CD14-positive monocyte (primary cell): Measurements from ENCODE around the gene IP6K1. TPM values are rescaled to one million over a fixed set of nuclear protein-coding genes. Genes with fewer than 3 reads are reported as not detected.
A peak's percentile ranks its signal among the peaks of the same experiment; 100 is the strongest.

ENCODE experiments used
- DNase-seq, 3 donors: peaks; one replicate each; pipeline ENCODE4 v3.0.0-alpha.2; 2011 to 2022
- H2AFZ ChIP-seq: 2 replicates; pipeline ENCODE4 v1.6.0; 2012; ENCODE audit warnings: mild to moderate bottlenecking, low read depth, low read length, inconsistent platforms; ENCODE audit not compliant: insufficient read depth, poor library complexity, severe bottlenecking
- H3K27ac ChIP-seq, 2 donors: 1 replicate in 1 of 2; 2 replicates in 1 of 2; pipeline ENCODE4 v1.5.1; 2012 to 2013; ENCODE audit warnings: low read length in 2 of 2, control low read depth in 1 of 2, inconsistent platforms in 1 of 2, low read depth in 1 of 2, mild to moderate bottlenecking in 1 of 2
- H3K27me3 ChIP-seq, 2 donors: one replicate each; pipeline versions ENCODE4 v1.6.0 to v1.6.1; 2011 to 2013; ENCODE audit warnings: low read length in 2 of 2; ENCODE audit not compliant: control insufficient read depth in 2 of 2, insufficient read depth in 2 of 2
- H3K36me3 ChIP-seq, 2 donors: replicated peaks in 1 of 2; 1 replicate in 1 of 2; 2 replicates in 1 of 2; pipeline versions ENCODE4 v1.5.1 to v1.6.1; 2012 to 2013; ENCODE audit warnings: low read length in 2 of 2, control low read depth in 1 of 2, inconsistent platforms in 1 of 2, mild to moderate bottlenecking in 1 of 2; ENCODE audit not compliant: insufficient read depth in 2 of 2, control insufficient read depth in 1 of 2
- H3K4me1 ChIP-seq, 2 donors: 1 replicate in 1 of 2; 2 replicates in 1 of 2; pipeline versions ENCODE4 v1.5.1 to v1.6.1; 2012 to 2013; ENCODE audit warnings: low read length in 2 of 2, control low read depth in 1 of 2, inconsistent platforms in 1 of 2, mild to moderate bottlenecking in 1 of 2, moderate library complexity in 1 of 2; ENCODE audit not compliant: insufficient read depth in 2 of 2, control insufficient read depth in 1 of 2
- H3K4me2 ChIP-seq: replicated peaks from 2 replicates; pipeline ENCODE3; 2012; ENCODE audit warnings: low read length, moderate library complexity, mild to moderate bottlenecking; ENCODE audit not compliant: poor library complexity, severe bottlenecking; ENCODE audit errors: extremely low read depth
- H3K4me3 ChIP-seq, 3 experiments: fragments of 200-600 bp in 1 of 3; sonication (generic) in 1 of 3; replicated peaks in 1 of 3; 1 replicate in 2 of 3; 2 replicates in 1 of 3; pipeline ENCODE4 v1.5.1; 2011 to 2013; ENCODE audit warnings: low read length in 3 of 3, mild to moderate bottlenecking in 3 of 3, control low read depth in 2 of 3, low read depth in 2 of 3, inconsistent platforms in 1 of 3, moderate library complexity in 1 of 3
- H3K79me2 ChIP-seq: 2 replicates; pipeline ENCODE4 v1.6.0; 2012; ENCODE audit warnings: mild to moderate bottlenecking, control low read depth, inconsistent platforms, low read length, moderate library complexity; ENCODE audit not compliant: insufficient read depth
- H3K9ac ChIP-seq: 2 replicates; pipeline ENCODE4 v1.6.0; 2017; ENCODE audit warnings: low read length, mild to moderate bottlenecking; ENCODE audit not compliant: insufficient read depth, poor library complexity, severe bottlenecking
- H3K9me3 ChIP-seq, 2 donors: replicated peaks in 1 of 2; 1 replicate in 1 of 2; 2 replicates in 1 of 2; pipeline versions ENCODE4 v1.5.1 to v1.6.1; 2012 to 2013; ENCODE audit warnings: low read length in 2 of 2, control low read depth in 1 of 2; ENCODE audit not compliant: control insufficient read depth in 1 of 2, insufficient read depth in 1 of 2
- H4K20me1 ChIP-seq: 2 replicates; pipeline ENCODE4 v1.6.0; 2012; ENCODE audit warnings: mild to moderate bottlenecking, low read length, control low read depth, moderate library complexity; ENCODE audit not compliant: insufficient read depth
- H3K27ac Mint-ChIP-seq, 7 donors: one replicate each; pipeline ENCODE4 v1.8.0; 2020; ENCODE audit warnings: mild to moderate bottlenecking in 7 of 7, mixed read lengths in 7 of 7, moderate library complexity in 6 of 7, inconsistent platforms in 2 of 7
- H3K27me3 Mint-ChIP-seq, 3 donors: one replicate each; pipeline ENCODE4 v1.8.0; 2021 to 2022; ENCODE audit warnings: low read depth in 3 of 3, mild to moderate bottlenecking in 3 of 3, mixed read lengths in 3 of 3, moderate library complexity in 3 of 3, inconsistent platforms in 1 of 3
- H3K36me3 Mint-ChIP-seq, 2 donors: one replicate each; pipeline ENCODE4 v1.8.0; 2020; ENCODE audit warnings: mixed read lengths in 2 of 2, inconsistent platforms in 1 of 2, mild to moderate bottlenecking in 1 of 2
- H3K4me1 Mint-ChIP-seq: one replicate; pipeline ENCODE4 v1.8.0; 2020; ENCODE audit warnings: mild to moderate bottlenecking, mixed read lengths
- H3K4me3 Mint-ChIP-seq, 2 donors: one replicate each; pipeline ENCODE4 v1.8.0; 2020; ENCODE audit warnings: mild to moderate bottlenecking in 2 of 2, mixed read lengths in 2 of 2, moderate library complexity in 1 of 2
- H3K9me3 Mint-ChIP-seq, 7 donors: one replicate each; pipeline ENCODE4 v1.8.0; 2020 to 2022; ENCODE audit warnings: mixed read lengths in 7 of 7, mild to moderate bottlenecking in 6 of 7, moderate library complexity in 6 of 7, inconsistent platforms in 2 of 7
- WGBS: methylation state at CpG from one replicate; pipeline ENCODE4 v1.1.5; 2013; ENCODE audit warnings: missing lambda C conversion rate; ENCODE audit not compliant: insufficient coverage; 5-methylcytosine and 5-hydroxymethylcytosine counted together
- intact Hi-C, 2 donors: fragments of 100-400 bp; cut with micrococcal nuclease; formaldehyde crosslinking; loops; one replicate each; pipeline versions ENCODE4 v1.15.0 to v1.15.1; 2023
- polyA plus RNA-seq, 3 donors: library from polyadenylated mRNA; depleted of rRNA in 1 of 3; unstranded in 2 of 3; stranded (reverse) in 1 of 3; fragments of 300-500 nt in 2 of 3; fragments of >200 nt in 1 of 3; fragmentation: Illumina TruSeq in 2 of 3; gene quantifications; 1 replicate in 2 of 3; 2 replicates in 1 of 3; pipeline ENCODE4 v1.2.3, GENCODE V29; 2012 to 2021
- TF ChIP-seq, protein P1 (sequence below): fragments of 200-600 bp; IDR thresholded peaks from one replicate; pipeline ENCODE4 v1.8.0; 2022; ENCODE audit warnings: antibody characterized with exemption, mild to moderate bottlenecking

IP6K1 gene
- polyA plus RNA-seq, 3 donors: 15.8 to 27.1 (median 16.1) TPM

- TF ChIP-seq, protein P1, sequence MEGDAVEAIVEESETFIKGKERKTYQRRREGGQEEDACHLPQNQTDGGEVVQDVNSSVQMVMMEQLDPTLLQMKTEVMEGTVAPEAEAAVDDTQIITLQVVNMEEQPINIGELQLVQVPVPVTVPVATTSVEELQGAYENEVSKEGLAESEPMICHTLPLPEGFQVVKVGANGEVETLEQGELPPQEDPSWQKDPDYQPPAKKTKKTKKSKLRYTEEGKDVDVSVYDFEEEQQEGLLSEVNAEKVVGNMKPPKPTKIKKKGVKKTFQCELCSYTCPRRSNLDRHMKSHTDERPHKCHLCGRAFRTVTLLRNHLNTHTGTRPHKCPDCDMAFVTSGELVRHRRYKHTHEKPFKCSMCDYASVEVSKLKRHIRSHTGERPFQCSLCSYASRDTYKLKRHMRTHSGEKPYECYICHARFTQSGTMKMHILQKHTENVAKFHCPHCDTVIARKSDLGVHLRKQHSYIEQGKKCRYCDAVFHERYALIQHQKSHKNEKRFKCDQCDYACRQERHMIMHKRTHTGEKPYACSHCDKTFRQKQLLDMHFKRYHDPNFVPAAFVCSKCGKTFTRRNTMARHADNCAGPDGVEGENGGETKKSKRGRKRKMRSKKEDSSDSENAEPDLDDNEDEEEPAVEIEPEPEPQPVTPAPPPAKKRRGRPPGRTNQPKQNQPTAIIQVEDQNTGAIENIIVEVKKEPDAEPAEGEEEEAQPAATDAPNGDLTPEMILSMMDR: no peak
- H3K4me2 ChIP-seq: no peak overlapping the region
- H3K36me3 ChIP-seq: no peaks in the 10 kb centered on the region
- H3K79me2 ChIP-seq: no peaks in the 10 kb centered on the region
- no peak overlapping the region for H3K4me3 ChIP-seq
- 83% methylated on average over 4 of the region's 4 CpGs for WGBS
- H3K27me3 Mint-ChIP-seq: peaks cover 0 to 5% (median 3%) of the 10 kb centered on the region in 3 donors
- no peak overlapping the region for H2AFZ ChIP-seq
- H3K4me1 Mint-ChIP-seq: peaks cover 12% of the 10 kb centered on the region
- H3K4me3 Mint-ChIP-seq: no peak overlapping the region
- H3K27ac ChIP-seq: no peak overlapping the region
- no peaks in the 10 kb centered on the region for H3K27me3 ChIP-seq
- H4K20me1 ChIP-seq: no peaks in the 10 kb centered on the region
- DNase-seq: no peak
- H3K27ac Mint-ChIP-seq: no peak overlapping the region
- no peaks in the 10 kb centered on the region for H3K4me1 ChIP-seq
- H3K9ac ChIP-seq: no peak overlapping the region
- H3K9me3 Mint-ChIP-seq: peaks cover 0 to 4% (median 0%) of the 10 kb centered on the region in 7 donors
- H3K36me3 Mint-ChIP-seq: no peaks in the 10 kb centered on the region
- no peaks in the 10 kb centered on the region for H3K9me3 ChIP-seq
- intact Hi-C loops: no loop called here
Observed at GRCh38 chr3:49794431-49794830, 8.1 kb upstream of the IP6K1 start.

DNA sequence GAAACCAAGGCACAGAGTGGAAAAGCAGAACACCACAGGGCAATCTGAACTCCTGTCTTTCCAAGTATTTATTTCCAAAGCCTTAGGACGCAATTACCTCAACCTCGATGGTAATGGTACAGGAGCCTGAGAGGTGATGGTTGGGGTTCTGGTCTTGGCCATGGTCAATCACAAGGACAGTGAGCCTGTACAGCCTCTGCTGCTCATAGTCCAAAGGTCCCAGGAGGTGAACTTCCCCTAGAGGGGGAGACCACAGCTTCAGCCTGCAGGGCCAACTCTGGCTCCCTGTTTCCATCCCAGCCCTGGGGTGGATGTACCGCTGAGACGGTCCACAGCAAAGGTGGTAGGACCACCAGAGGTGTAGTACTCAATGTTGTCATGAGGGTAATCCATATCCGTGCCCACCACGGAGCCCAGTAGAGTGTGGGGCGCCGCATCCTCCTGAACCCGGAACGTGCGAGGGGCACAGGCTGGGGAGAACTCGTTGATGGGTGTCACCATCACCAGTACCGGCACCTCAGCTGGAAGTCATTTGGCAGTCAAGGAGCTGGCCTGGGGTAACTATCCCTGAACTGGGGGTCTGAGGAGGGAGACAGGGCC is 7.2 kb upstream of the IP6K1 start:
- peaks cover 10% of the 10 kb centered on the region for H3K4me1 Mint-ChIP-seq
- no peaks in the 10 kb centered on the region for H3K9me3 ChIP-seq
- peak overlapping the region in 1 of 7 donors; percentile 37 for H3K27ac Mint-ChIP-seq
- TF ChIP-seq, protein P1: no peak
- no peak overlapping the region for H3K9ac ChIP-seq
- H3K79me2 ChIP-seq: no peaks in the 10 kb centered on the region
- H4K20me1 ChIP-seq: no peaks in the 10 kb centered on the region
- no peaks in the 10 kb centered on the region for H3K4me1 ChIP-seq
- no peak overlapping the region for H2AFZ ChIP-seq
- WGBS: 94% methylated on average over 11 of the region's 13 CpGs
- H3K27ac ChIP-seq: no peak overlapping the region
- H3K27me3 Mint-ChIP-seq: peaks cover 0 to 5% (median 4%) of the 10 kb centered on the region in 3 donors
- no peak overlapping the region for H3K4me3 ChIP-seq
- DNase-seq: no peak
- no peaks in the 10 kb centered on the region for H3K36me3 Mint-ChIP-seq
- H3K9me3 Mint-ChIP-seq: peaks cover 0 to 4% (median 0%) of the 10 kb centered on the region in 7 donors
- intact Hi-C loops: no loop called here
- no peak overlapping the region for H3K4me3 Mint-ChIP-seq
- H3K36me3 ChIP-seq: no peaks in the 10 kb centered on the region
- no peak overlapping the region for H3K4me2 ChIP-seq
- no peaks in the 10 kb centered on the region for H3K27me3 ChIP-seq
